ENCODE results near the gene GBP2.

Gene GBP2

GRCh38 chr1:89125913-89126580 is at the start of gene GBP2:
TSS of gene GBP2 (minus strand) at chr1:89126114. CDS start at chr1:89121966, 4,148 bp downstream.
- peak; percentile 74 for DNase-seq (ENCODE audit: low read depth, low spot score)
- in situ Hi-C loops (cut with HindIII; ENCODE audit: low sequenced_read_pairs) = no loop called here
- peak within 1 kb of the TSS; percentile 23 for H3K4me3 ChIP-seq (ENCODE audit: low read depth, low read length)
- no peak for TF ChIP-seq CTCF (IDR thresholded peaks at IDR 0.05; ENCODE audit: low read depth, low read length)

GRCh38 chr1:89174491-89174890 is 48.6 kb upstream of the GBP2 start:
- H3K4me3 ChIP-seq (ENCODE audit: low read depth, low read length) = no peak overlapping the region
- in situ Hi-C loops (cut with HindIII; ENCODE audit: low sequenced_read_pairs) = no loop called here
- TF ChIP-seq CTCF (IDR thresholded peaks at IDR 0.05; ENCODE audit: low read depth, low read length) = no peak
- no peak for DNase-seq (ENCODE audit: low read depth, low spot score)

- DNase-seq (ENCODE audit: low read depth, low spot score) = no peak
- no peak overlapping the region for H3K4me3 ChIP-seq (ENCODE audit: low read depth, low read length)
- no peak for TF ChIP-seq CTCF (IDR thresholded peaks at IDR 0.05; ENCODE audit: low read depth, low read length)
- in situ Hi-C loops (cut with HindIII; ENCODE audit: low sequenced_read_pairs) = no loop called here
These were observed 46.7 kb upstream of the GBP2 start for GRCh38 chr1:89172468-89173143.

GRCh38 chr1:89171067-89171438 is 45.1 kb upstream of the GBP2 start:
- no peak for DNase-seq (ENCODE audit: low read depth, low spot score)
- no peak for TF ChIP-seq CTCF (IDR thresholded peaks at IDR 0.05; ENCODE audit: low read depth, low read length)
- in situ Hi-C loops (cut with HindIII; ENCODE audit: low sequenced_read_pairs) = no loop called here
- no peak overlapping the region for H3K4me3 ChIP-seq (ENCODE audit: low read depth, low read length)

GRCh38 chr1:89170170-89171066 is 44.5 kb upstream of the GBP2 start:
- no peak overlapping the region for H3K4me3 ChIP-seq (ENCODE audit: low read depth, low read length)
- in situ Hi-C loops (cut with HindIII; ENCODE audit: low sequenced_read_pairs) = no loop called here
- DNase-seq (ENCODE audit: low read depth, low spot score) = no peak
- TF ChIP-seq CTCF (IDR thresholded peaks at IDR 0.05; ENCODE audit: low read depth, low read length) = no peak

- TF ChIP-seq CTCF (IDR thresholded peaks at IDR 0.05; ENCODE audit: low read depth, low read length) = no peak
- no peak overlapping the region for H3K4me3 ChIP-seq (ENCODE audit: low read depth, low read length)
- DNase-seq (ENCODE audit: low read depth, low spot score) = no peak
- in situ Hi-C loops (cut with HindIII; ENCODE audit: low sequenced_read_pairs) = no loop called here
These were observed 43.3 kb upstream of the GBP2 start for GRCh38 chr1:89169166-89169565.

Data from astrocyte of the spinal cord (primary cell).